NCI-H1694 (cell line): ENCODE measurements around the gene YIPF4.
"Not testable (repeated sequence)": the region's sequence is repeated elsewhere in the genome, so short reads cannot be mapped to it uniquely, and the experiment has no call there.

Experiments used
- DNase-seq: peaks from one replicate; lab custom pipeline; 2025; lab: John Stamatoyannopoulos, UW

Gene YIPF4

GRCh38 chr2:32277674-32278477 lies at the start of gene YIPF4:
Gene YIPF4, plus strand, starts transcription at chr2:32277904. Its CDS starts 252 bp downstream, at chr2:32278156.
- peak; percentile 96 for DNase-seq

GRCh38 chr2:32228181-32228580 lies 49.5 kb upstream of the YIPF4 start:
- no peak for DNase-seq

- DNase-seq = peak; percentile 18
These were observed 48.1 kb upstream of the YIPF4 start for GRCh38 chr2:32229635-32230034.

- DNase-seq = no peak
These were observed 45.7 kb upstream of the YIPF4 start for GRCh38 chr2:32231959-32232358.

GRCh38 chr2:32235315-32235714 lies 42.4 kb upstream of the YIPF4 start:
- DNase-seq = no peak

- DNase-seq = no peak
These were observed 40.2 kb upstream of the YIPF4 start for GRCh38 chr2:32237488-32237887.

GRCh38 chr2:32237996-32238395 lies 39.7 kb upstream of the YIPF4 start:
- no peak for DNase-seq

GRCh38 chr2:32242331-32242730 lies 35.4 kb upstream of the YIPF4 start:
- no peak for DNase-seq

- DNase-seq = no peak
These were observed 30.8 kb upstream of the YIPF4 start for GRCh38 chr2:32246911-32247310.

GRCh38 chr2:32248299-32248698 lies 29.4 kb upstream of the YIPF4 start:
- no peak for DNase-seq

- DNase-seq = no peak
These were observed 27.9 kb upstream of the YIPF4 start for GRCh38 chr2:32249731-32250236.

GRCh38 chr2:32250290-32250689 lies 27.4 kb upstream of the YIPF4 start:
- DNase-seq = no peak

- no peak for DNase-seq
These were observed 19.5 kb upstream of the YIPF4 start for GRCh38 chr2:32258242-32258641.

GRCh38 chr2:32260376-32260775 lies 17.3 kb upstream of the YIPF4 start:
- no peak for DNase-seq

GRCh38 chr2:32262105-32262504 lies 15.6 kb upstream of the YIPF4 start:
- DNase-seq = no peak

- DNase-seq = no peak
These were observed 13.1 kb upstream of the YIPF4 start, which contains the start of gene NLRC4 for GRCh38 chr2:32264422-32265105. Gene NLRC4, minus strand, starts transcription at chr2:32264886. Its CDS starts 8,111 bp downstream, at chr2:32256775.

GRCh38 chr2:32271063-32271462 lies 6.6 kb upstream of the YIPF4 start:
- DNase-seq = no peak

- DNase-seq = no peak
These were observed 5.4 kb upstream of the YIPF4 start for GRCh38 chr2:32272279-32272678.

- no peak for DNase-seq
These were observed 3.4 kb upstream of the YIPF4 start for GRCh38 chr2:32274289-32274688.

GRCh38 chr2:32275790-32276189 lies 1.9 kb upstream of the YIPF4 start:
- DNase-seq = not testable (repeated sequence)

GRCh38 chr2:32277363-32277673 lies 386 bp upstream of the YIPF4 start:
- DNase-seq = no peak

- no peak for DNase-seq
These were observed 762 bp downstream of the YIPF4 start for GRCh38 chr2:32278478-32278853.

GRCh38 chr2:32284321-32284720 lies 6.6 kb downstream of the YIPF4 start:
- no peak for DNase-seq
